Endothelial cell (in vitro differentiated cells): ENCODE data around the gene C20orf144. TPM values are rescaled to one million over a fixed set of nuclear protein-coding genes. Genes with fewer than 3 reads are reported as not detected.

ENCODE experiments used
- DNase-seq: peaks from one replicate; pipeline ENCODE4 v3.0.0; 2021; ENCODE audit warnings: low spot score
- H3K27ac Mint-ChIP-seq: one replicate; pipeline ENCODE4 v1.8.0; 2021; ENCODE audit warnings: mixed read lengths, inconsistent platforms; ENCODE audit not compliant: unreplicated experiment
- H3K27me3 Mint-ChIP-seq: one replicate; pipeline ENCODE4 v1.8.0; 2021; ENCODE audit warnings: mild to moderate bottlenecking, moderate library complexity, mixed read lengths, inconsistent platforms; ENCODE audit not compliant: unreplicated experiment
- H3K36me3 Mint-ChIP-seq: one replicate; pipeline ENCODE4 v1.8.0; 2021; ENCODE audit warnings: mild to moderate bottlenecking, low read depth, mixed read lengths, inconsistent platforms; ENCODE audit not compliant: unreplicated experiment
- H3K4me1 Mint-ChIP-seq: one replicate; pipeline ENCODE4 v1.8.0; 2021; ENCODE audit warnings: mild to moderate bottlenecking, mixed read lengths, inconsistent platforms; ENCODE audit not compliant: unreplicated experiment
- H3K4me3 Mint-ChIP-seq: one replicate; pipeline ENCODE4 v1.8.0; 2021; ENCODE audit warnings: mild to moderate bottlenecking, mixed read lengths, inconsistent platforms; ENCODE audit not compliant: unreplicated experiment
- H3K9me3 Mint-ChIP-seq: one replicate; pipeline ENCODE4 v1.8.0; 2021; ENCODE audit warnings: mixed read lengths, inconsistent platforms; ENCODE audit not compliant: unreplicated experiment
- total RNA-seq: library from RNA; stranded (reverse); fragmentation: NEBNext Ultra II Directional; extraction: Animal tissue kit (Norgen Biotek cat#: 25700); gene quantifications from one replicate; pipeline ENCODE4 v1.2.1, GENCODE V29; 2021; ENCODE audit not compliant: unreplicated experiment
- TF ChIP-seq, protein P1 (sequence below): fragments of 200-600 bp; sonication (generic); IDR thresholded peaks from one replicate; pipeline ENCODE4 v1.5.0; 2021; ENCODE audit warnings: antibody characterized with exemption; ENCODE audit not compliant: unreplicated experiment

Gene C20orf144
- total RNA-seq, 1 donor from 2014 or later: not detected

GRCh38 chr20:33649201-33649681 is 12.9 kb upstream of the C20orf144 start:
- Mint-ChIP-seq H3K27ac (no peak overlapping the region), H3K9me3 (no peaks in the 10 kb centered on the region), H3K4me3 (no peak overlapping the region), H3K4me1 (no peaks in the 10 kb centered on the region), H3K36me3 (peaks cover 11% of the 10 kb centered on the region), H3K27me3 (peaks cover 8% of the 10 kb centered on the region)
- no peak for DNase-seq
- TF ChIP-seq, protein P1, sequence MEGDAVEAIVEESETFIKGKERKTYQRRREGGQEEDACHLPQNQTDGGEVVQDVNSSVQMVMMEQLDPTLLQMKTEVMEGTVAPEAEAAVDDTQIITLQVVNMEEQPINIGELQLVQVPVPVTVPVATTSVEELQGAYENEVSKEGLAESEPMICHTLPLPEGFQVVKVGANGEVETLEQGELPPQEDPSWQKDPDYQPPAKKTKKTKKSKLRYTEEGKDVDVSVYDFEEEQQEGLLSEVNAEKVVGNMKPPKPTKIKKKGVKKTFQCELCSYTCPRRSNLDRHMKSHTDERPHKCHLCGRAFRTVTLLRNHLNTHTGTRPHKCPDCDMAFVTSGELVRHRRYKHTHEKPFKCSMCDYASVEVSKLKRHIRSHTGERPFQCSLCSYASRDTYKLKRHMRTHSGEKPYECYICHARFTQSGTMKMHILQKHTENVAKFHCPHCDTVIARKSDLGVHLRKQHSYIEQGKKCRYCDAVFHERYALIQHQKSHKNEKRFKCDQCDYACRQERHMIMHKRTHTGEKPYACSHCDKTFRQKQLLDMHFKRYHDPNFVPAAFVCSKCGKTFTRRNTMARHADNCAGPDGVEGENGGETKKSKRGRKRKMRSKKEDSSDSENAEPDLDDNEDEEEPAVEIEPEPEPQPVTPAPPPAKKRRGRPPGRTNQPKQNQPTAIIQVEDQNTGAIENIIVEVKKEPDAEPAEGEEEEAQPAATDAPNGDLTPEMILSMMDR: no peak

GRCh38 chr20:33650111-33650752 is 11.9 kb upstream of the C20orf144 start:
- H3K4me3 Mint-ChIP-seq: no peak overlapping the region
- no peaks in the 10 kb centered on the region for H3K9me3 Mint-ChIP-seq
- peaks cover 8% of the 10 kb centered on the region for H3K27me3 Mint-ChIP-seq
- H3K27ac Mint-ChIP-seq: no peak overlapping the region
- no peak for DNase-seq
- TF ChIP-seq, protein P1: no peak
- no peaks in the 10 kb centered on the region for H3K4me1 Mint-ChIP-seq
- H3K36me3 Mint-ChIP-seq: peaks cover 6% of the 10 kb centered on the region

DNA sequence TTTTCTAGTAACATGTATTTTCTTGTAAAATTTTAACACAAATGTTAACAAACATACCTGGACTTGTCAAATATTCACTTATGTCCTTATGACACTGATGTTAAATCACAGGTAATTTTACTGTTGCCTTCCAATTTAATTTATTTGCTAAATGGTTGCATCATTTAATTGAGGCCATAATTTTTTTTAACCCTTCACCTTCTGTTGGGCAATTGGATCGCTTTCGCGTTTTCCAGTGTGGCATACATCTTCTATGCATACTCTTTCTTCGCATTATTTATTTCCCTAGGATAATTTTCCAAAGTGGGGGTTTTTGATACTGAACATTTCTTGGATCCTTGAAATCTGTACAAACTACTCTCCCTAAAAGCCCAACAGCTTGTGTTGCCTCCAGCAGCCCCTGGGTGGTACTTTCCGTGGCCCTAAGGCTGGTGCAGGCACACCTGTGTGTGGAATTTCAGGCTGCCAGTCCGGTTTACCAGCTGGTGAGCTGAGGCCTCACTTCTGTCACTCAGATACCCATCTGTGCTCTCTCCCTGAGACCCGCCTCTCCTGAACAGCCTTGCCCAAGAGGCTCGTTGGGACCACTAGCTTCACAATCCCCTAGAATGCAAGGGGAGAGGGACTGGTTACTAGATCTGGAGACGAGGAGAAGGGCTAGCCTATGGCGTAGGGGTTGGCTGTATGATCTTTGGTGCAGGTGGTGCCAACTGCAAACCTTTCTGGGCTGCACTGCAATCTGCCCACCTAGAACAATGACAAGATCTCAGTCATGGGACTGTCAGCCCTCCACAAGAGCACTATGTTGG is 11.2 kb upstream of the C20orf144 start:
- H3K9me3 Mint-ChIP-seq: no peaks in the 10 kb centered on the region
- DNase-seq: no peak
- no peak overlapping the region for H3K27ac Mint-ChIP-seq
- H3K4me1 Mint-ChIP-seq: no peaks in the 10 kb centered on the region
- H3K36me3 Mint-ChIP-seq: no peaks in the 10 kb centered on the region
- TF ChIP-seq, protein P1: no peak
- H3K4me3 Mint-ChIP-seq: no peak overlapping the region
- peaks cover 4% of the 10 kb centered on the region for H3K27me3 Mint-ChIP-seq

DNA sequence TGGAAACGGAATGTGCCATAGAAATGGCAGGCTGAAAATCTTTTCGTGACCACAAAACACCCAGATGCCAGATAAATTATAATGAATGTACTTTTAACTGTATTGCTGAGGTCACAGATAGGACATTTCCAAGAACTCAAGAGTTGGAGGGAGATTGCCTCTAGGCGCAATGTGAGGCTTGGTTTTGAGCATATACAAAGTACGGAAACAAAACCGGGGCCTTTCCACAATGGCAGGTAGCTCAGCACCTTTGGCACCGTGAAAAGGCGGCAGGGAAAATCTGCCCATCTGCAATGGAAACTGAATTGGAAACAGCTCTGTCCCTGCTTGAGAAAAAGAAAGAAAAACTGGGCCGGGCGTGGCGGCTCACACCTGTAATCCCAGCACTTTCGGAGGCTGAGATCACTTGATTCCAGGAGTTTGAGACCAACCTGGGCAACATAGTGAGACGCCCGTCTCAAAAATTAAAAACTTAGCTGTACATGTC is 10.5 kb upstream of the C20orf144 start:
- Mint-ChIP-seq H3K9me3 (no peaks in the 10 kb centered on the region), H3K27me3 (peaks cover 4% of the 10 kb centered on the region), H3K4me1 (no peaks in the 10 kb centered on the region), H3K27ac (no peak overlapping the region), H3K4me3 (no peak overlapping the region), H3K36me3 (no peaks in the 10 kb centered on the region)
- TF ChIP-seq, protein P1: no peak
- DNase-seq: no peak
